NCI-H2227 treated with DMSO at 0.1 percent for 48 hours (cell line): ENCODE measurements around the gene ZDHHC18.
A peak's percentile ranks its signal among the peaks of the same experiment; 100 is the strongest.

Experiments
- DNase-seq: peaks from one replicate; lab custom pipeline; 2025; lab: John Stamatoyannopoulos, UW

ZDHHC18 gene

DNA sequence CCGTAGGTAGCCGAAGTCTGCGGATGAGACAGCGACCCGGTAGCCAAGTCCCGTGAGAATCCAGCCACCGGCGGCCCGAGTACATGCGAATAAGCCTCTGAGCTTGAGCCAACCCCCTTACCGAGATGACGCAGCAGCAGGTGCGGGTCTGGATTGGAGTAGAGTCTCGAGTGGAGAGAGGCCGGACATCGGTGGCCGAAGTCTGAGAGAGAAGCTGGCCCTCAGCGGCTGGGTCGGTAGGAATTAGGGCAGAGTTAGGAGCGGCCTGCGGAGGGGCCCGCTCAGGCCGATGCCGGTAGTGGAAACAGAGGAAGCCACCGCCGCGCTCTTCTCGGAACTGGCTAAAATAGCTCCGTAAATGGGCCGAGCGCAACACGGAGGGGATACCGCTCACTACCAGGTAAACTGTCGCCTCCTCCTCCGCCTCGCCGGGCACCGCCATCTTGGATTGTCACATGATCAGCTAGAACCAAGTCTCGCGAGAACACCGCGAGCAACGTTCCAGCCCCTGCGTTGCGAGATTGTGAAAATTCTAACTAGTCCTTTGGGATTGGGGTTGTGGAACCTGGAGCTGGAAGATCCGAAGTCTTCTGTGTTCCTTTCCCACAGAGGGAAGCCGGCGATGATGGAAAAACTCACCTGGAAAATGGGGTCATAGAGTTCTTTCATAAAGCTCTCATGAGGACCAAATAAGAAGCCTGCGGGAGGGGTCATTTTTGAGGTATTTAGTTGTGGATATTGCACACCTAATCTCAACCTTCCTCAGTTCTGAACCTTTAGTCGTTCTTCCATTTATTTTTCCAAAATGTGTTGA is 73.7 kb downstream of the ZDHHC18 start, which contains the start of gene GPATCH3:
Gene GPATCH3, minus strand, starts transcription at position 467 of the 814 bp plus-strand sequence. Its CDS starts 25 bp downstream, at position 442.
- DNase-seq, result peak; percentile 96

DNA sequence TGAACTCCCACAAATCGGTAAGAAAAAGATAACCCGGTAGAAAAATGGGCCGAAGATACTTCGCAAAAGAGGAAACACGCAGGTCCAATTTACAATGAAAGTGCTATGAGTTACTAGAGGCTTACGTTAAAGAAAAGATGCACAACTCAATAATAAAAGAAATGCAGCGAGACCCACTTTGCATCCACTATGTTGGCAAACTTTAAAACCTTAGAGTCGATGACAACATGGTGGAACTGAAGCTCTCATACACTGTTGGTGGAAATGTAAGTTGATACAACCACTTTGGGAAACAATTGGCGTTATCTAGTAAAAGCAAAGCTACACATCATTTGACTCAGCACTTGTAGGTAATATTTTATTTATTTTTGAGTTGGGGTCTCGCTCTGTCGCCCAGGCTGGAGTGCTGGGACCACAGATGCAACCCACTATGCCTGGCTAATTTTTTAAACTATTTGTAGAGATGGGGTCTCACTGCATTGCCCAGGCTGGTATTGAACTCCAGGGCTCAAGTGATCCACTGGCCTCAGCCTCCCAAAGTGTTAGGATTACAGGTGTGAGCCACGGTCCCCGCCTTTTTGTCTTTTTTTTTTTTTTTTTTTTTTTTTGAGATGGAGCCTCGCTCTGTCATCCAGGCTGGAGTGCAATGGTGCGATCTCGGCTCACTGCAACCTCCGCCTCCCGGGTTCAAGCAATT is 74.5 kb downstream of the ZDHHC18 start:
- DNase-seq, result no peak
